Hippocampal formation (tissue), 2 donors: Measurements from ENCODE around the gene HAUS2.
A peak's percentile ranks its signal among the peaks of the same experiment; 100 is the strongest.
"Not testable (repeated sequence)": the region's sequence is repeated elsewhere in the genome, so short reads cannot be mapped to it uniquely, and the experiment has no call there.

ENCODE experiments used
- DNase-seq, 2 donors: peaks; one replicate each; lab custom pipeline; 2025; lab: John Stamatoyannopoulos, UW

The HAUS2 gene

DNA sequence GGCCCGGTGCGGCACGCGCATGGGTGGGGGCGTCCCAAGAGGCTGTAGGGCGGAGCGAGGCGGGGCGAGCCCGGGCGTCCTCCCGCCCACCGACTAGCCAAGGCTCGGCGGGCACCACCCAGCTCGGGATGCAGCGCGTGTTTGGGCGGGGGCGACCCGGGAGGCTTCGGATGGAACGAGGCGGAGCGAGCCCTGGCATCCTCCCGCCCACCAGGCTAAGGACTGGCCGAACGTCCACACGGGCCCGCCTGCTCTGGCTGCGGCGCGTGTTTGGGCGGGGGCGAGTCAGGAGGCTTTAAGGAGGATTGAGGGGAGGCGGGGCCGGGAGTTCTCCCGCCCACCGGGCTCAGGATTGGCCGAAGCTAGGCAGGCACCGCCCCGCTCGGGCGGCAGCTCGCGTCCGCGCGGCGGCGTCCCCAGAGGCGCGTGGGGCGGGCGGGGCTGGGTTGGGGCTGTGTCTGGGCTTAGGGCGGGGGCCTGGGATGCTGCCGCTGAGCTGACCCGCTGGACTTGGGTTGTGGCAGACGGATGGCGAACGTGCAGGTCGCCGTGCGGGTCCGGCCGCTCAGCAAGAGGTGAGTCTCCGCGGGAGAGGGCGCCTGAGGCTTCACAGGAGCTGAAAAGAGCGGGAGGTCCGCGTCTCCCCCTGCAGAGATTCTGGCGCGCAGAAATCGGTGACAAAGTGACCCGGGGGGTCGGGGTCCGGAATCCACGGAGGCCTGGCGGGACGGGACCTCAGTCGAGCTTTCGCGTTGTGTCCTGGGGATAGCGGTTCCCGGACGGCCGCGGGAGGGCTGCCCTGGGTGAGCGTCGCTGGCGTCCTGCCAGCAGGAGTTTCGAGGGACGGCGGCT, 26.8 kb downstream of the HAUS2 start, which contains the start of gene STARD9:
STARD9 (plus strand) TSS at position 419 of the 852 bp plus-strand sequence; CDS start at position 529, 110 bp downstream.
- DNase-seq, result peak; percentile 99

DNA sequence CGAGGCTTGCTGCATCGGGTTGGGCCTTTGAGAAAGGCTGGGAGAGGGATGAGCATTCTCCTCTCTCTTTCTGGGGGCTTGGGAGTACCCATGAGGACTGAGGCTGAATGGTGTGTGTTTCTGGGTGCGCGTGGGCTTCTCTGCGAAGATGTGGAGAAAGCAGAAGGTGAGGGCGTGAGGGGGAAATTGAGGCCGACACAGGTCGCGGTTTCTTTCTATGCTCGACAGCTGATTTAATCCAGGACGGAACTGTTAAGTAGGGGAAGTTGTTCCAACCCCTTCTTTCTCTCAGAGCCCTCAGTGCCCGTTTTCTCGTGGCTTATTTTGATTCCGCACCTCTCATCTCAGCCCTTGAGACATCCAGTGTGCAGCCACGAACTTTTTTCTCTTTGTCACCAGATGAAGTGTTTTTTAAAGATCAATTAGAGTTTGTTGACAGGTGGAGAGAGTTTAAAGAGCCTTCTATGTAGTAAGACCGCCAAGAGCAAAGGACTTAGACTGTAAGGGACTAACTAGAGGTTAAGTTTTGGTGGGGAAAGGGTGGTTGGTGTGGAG, 27.5 kb downstream of the HAUS2 start:
- DNase-seq, result no peak

- DNase-seq, result no peak
Observed at GRCh38 chr15:42576776-42577175, 28.1 kb downstream of the HAUS2 start.

DNA sequence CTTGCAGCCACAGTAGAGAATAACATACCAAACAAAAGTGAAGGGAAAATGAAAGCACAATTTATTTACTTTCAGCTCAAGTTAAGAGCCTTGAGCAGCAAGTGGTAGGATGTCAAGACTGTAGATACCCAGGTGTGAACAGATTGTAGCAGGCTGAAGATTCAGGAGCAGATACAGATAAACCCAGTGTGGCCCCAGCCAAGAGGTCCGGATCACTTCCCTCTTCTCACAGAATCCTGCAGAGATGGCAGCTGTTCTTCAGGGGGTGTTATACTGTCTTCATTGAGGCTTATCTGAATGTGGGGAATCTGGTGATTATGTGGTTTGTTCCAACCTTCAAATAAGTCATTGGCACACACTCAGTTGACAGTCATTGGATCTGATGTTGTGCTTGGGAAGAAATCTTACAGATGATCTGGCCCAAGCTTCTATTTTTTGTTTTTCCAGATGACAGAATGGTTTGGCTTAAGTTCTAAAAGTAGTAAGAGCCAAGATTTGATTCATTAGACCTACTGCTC, 28.9 kb downstream of the HAUS2 start:
- no peak for DNase-seq

DNA sequence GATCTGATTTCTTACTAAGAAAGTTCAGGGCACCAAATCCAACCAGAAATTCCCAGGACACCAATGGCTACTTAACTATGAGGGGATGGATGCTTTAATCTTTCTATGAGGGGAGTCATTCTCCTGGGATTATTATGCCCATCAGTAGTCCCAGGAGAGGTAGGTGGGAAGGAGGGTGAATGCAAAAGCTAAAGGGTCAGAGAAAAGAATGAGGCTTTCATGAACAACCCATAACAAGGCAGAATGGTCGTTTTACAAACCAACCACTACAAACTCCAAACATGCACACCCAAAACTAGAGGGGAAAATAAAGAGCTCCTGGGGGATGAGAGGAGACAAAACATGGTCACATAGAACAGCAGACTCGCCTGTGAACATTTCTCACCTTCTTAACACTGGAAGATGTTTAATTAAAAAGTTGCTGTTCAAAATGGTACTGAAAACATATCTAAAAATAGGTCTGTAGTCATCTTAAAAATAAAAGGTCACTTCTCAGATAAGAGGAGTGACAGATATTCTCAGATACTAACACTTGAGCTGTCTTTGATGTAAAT, 30.4 kb downstream of the HAUS2 start:
- no peak for DNase-seq

DNA sequence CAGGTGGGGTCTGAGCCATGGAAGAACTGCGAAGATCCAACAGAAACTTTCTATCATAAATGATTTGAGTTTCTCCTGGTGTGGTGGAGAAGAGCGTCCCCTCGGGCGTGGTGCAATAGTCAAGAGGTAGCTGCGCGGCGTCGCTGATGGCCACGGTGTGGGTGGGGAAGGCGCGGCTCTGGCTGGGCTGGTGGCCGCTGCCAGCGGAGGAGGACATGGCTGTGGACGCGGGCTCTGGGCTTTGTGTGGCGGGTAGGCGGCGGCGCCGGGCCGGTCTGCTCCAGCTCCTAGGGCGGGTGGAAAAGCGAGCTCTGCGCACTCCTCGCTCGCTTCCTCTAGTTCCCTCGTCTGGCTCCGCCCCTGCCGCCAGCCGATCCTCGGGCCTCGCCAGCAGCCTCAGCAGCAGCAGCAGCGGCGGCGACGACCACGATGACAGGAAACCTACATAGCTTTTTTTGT, 32.7 kb downstream of the HAUS2 start:
- DNase-seq, result peak; percentile 87 to 90

- no peak for DNase-seq
Observed at GRCh38 chr15:42582569-42583375, 34.1 kb downstream of the HAUS2 start.

- DNase-seq, result peak; percentile 34 to 77
Observed at GRCh38 chr15:42584031-42584765, 35.6 kb downstream of the HAUS2 start.

GRCh38 chr15:42590619-42591237, 42.1 kb downstream of the HAUS2 start:
- no peak for DNase-seq

DNA sequence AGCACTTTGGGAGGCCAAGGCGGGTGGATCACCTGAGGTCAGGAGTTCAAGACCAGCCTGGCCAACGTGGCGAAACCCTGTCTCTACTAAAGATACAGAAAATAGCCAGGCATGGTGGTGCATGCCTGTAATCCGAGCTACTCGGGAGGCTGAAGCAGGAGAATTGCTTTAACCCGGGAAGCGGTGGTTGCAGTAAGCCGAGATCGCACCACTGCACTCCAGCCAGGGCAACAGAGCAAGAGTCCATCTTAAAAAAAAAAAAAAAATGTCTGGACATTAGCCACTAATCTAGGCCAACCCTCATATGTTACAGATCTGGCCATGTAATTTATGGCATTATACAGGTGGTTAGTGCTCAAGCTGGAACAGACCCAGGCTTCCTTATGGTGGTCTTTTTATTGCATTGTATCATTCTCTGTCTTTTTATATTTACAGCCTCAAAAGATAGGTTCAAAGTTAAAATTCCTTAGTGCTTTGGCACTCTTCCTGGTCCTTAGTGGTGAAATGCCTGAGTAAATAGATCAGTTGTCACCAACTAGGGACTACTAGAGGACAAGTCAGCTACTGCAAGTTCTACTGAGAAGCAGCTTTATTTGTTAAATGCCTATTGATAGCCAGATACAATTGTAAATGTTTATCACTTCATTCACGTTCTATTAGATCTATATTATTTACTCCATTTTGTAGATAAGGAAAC, 42.7 kb downstream of the HAUS2 start:
- DNase-seq, result no peak

- no peak for DNase-seq
Observed at GRCh38 chr15:42592716-42593115, 44.1 kb downstream of the HAUS2 start.

- DNase-seq, result no peak
Observed at GRCh38 chr15:42593143-42593542, 44.5 kb downstream of the HAUS2 start.

- DNase-seq, result no peak
Observed at GRCh38 chr15:42594095-42594494, 45.5 kb downstream of the HAUS2 start.

- peak in 1 of 2 donors; percentile 14 for DNase-seq
Observed at GRCh38 chr15:42595626-42596240, 47.1 kb downstream of the HAUS2 start.

DNA sequence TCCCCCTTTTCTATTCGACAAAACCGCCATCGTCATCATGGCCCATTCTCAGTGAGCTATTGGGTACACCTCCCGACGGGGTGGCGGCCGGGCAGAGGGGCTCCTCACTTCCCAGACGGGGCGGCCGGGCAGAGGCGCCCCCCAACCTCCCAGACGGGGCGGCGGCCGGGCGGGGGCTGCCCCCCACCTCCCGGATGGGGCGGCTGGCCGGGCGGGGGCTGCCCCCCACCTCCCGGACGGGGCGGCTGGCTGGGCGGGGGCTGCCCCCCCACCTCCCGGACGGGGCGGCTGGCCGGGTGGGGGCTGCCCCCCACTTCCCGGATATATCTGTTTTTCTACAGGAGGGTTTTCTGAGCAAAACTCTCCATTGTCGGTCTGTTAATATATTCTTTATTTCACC, 52.7 kb downstream of the HAUS2 start:
- not testable (repeated sequence) for DNase-seq

DNA sequence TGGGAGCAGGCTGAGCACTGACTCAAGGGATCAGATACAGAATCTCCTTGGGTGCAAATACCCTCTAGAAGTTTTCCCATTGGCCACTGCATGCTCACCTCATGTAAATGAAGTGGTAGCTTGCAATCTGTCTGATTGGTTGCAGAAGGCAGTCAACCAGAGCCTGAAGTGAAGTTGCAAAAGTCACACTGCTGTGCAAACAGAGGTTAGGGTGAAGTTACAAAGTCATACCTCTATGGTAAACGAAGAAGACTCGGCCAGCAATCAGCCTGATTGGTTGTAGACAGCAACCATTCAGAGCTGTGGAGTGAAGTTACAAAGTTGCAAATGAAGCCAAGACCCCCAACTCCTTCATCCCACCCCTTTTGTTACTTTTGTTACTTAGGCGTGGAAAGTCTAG, 53.9 kb downstream of the HAUS2 start:
- DNase-seq, result no peak

GRCh38 chr15:42603978-42604377, 55.3 kb downstream of the HAUS2 start:
- DNase-seq, result no peak

- no peak for DNase-seq
Observed at GRCh38 chr15:42604894-42605744, 56.5 kb downstream of the HAUS2 start.

DNA sequence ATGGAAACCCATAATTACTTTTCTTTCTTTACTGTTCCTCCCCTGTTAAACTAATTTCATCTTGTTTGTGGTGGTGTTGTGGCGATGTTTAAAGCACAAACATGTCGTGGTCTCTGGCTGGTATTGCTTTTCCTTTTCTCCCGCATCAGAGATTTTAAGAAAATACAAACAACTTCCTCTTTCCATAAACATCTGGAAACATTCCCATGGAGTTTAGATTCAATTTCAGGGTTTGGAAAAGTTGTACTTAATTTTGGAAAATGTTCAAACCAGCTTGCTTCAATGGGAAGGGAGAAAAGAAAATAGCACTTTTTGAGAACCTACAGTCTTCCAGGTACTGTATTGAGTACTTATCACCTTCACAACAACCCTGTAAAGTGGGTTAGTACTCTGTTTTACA, 57.2 kb downstream of the HAUS2 start:
- DNase-seq, result no peak
